B cell (primary cell): Measurements from ENCODE around the gene DCDC2C. TPM values are rescaled to one million over a fixed set of nuclear protein-coding genes. Genes with fewer than 3 reads are reported as not detected.

ENCODE experiments used
- ATAC-seq: fragments of 200-7000 bp; cut with Tn5 transposase; one replicate; pipeline ENCODE4 v1.10.0; 2021; ENCODE audit warnings: low read depth, mild to moderate bottlenecking, moderate number of reproducible peaks, moderate library complexity
- CTCF ChIA-PET: fragments of 350-600 bp; sonication (Branson Sonifier 250); formaldehyde crosslinking; loops from one replicate; lab custom pipeline; 2021; ENCODE audit warnings: antibody characterized with exemption, inconsistent platforms; lab: Charles Lee
- POLR2A ChIA-PET: fragments of 350-600 bp; sonication (Branson Sonifier 250); formaldehyde crosslinking; loops from one replicate; lab custom pipeline; 2021; ENCODE audit warnings: antibody characterized with exemption; lab: Charles Lee
- DNase-seq: peaks from one replicate; pipeline ENCODE4 v3.0.0; 2013
- H2AFZ ChIP-seq: 2 replicates; pipeline ENCODE4 v1.6.1; 2012; ENCODE audit warnings: mild to moderate bottlenecking, low read depth, low read length; ENCODE audit not compliant: insufficient read depth, poor library complexity, severe bottlenecking
- H3K27ac ChIP-seq, 2 donors: 1 replicate in 1 of 2; 2 replicates in 1 of 2; pipeline ENCODE4 v1.5.1; 2012 to 2013; ENCODE audit warnings: low read length in 2 of 2, mild to moderate bottlenecking in 2 of 2, moderate library complexity in 1 of 2
- H3K27me3 ChIP-seq, 4 experiments: fragments of 200-600 bp in 1 of 4; sonication (generic) in 1 of 4; replicated peaks in 1 of 4; 1 replicate in 2 of 4; 2 replicates in 2 of 4; pipeline versions ENCODE4 v1.6.1 to v1.7.0; 2013 to 2016; ENCODE audit warnings: low read length in 3 of 4, mild to moderate bottlenecking in 2 of 4, mixed read lengths in 1 of 4, moderate library complexity in 1 of 4; ENCODE audit not compliant: insufficient read depth in 4 of 4, control insufficient read depth in 3 of 4; ENCODE audit errors: control extremely low read depth in 1 of 4
- H3K36me3 ChIP-seq, 2 experiments: replicated peaks in 1 of 2; 1 replicate in 1 of 2; 2 replicates in 1 of 2; pipeline versions ENCODE4 v1.6.1 to v1.7.1; 2013; ENCODE audit warnings: low read length in 1 of 2; ENCODE audit not compliant: insufficient read depth in 2 of 2, control insufficient read depth in 1 of 2; ENCODE audit errors: control extremely low read depth in 1 of 2, extremely low read depth in 1 of 2
- H3K4me1 ChIP-seq, 2 donors: fragments of 200-600 bp in 1 of 2; sonication (generic) in 1 of 2; 1 replicate in 1 of 2; 2 replicates in 1 of 2; pipeline versions ENCODE4 v1.5.1 to v1.6.1; 2013 to 2017; ENCODE audit warnings: low read length in 2 of 2; ENCODE audit not compliant: control insufficient read depth in 2 of 2, insufficient read depth in 2 of 2
- H3K4me2 ChIP-seq: replicated peaks from 2 replicates; pipeline ENCODE3; 2012; ENCODE audit warnings: mild to moderate bottlenecking, low read depth, low read length; ENCODE audit not compliant: poor library complexity, severe bottlenecking
- H3K4me3 ChIP-seq, 5 experiments: fragments of 200-600 bp in 1 of 5; sonication (generic) in 1 of 5; 1 replicate in 3 of 5; 2 replicates in 2 of 5; pipeline versions ENCODE4 v1.5.1 to v1.7.0; 2011 to 2016; ENCODE audit warnings: low read length in 4 of 5, mild to moderate bottlenecking in 4 of 5, low read depth in 2 of 5, control low read depth in 1 of 5, moderate library complexity in 1 of 5; ENCODE audit not compliant: insufficient read depth in 1 of 5; ENCODE audit errors: control extremely low read depth in 1 of 5, extremely low read depth in 1 of 5
- H3K79me2 ChIP-seq: fragments of 200-600 bp; sonication (generic); one replicate; pipeline ENCODE4 v1.6.0; 2016; ENCODE audit warnings: low read length; ENCODE audit not compliant: control insufficient read depth, insufficient read depth
- H3K9ac ChIP-seq: fragments of 200-600 bp; sonication (generic); 2 replicates; pipeline ENCODE4 v1.6.1; 2017; ENCODE audit warnings: mild to moderate bottlenecking, low read length, moderate library complexity
- H3K9me3 ChIP-seq, 3 donors: one replicate each; pipeline versions ENCODE4 v1.6.1 to v1.7.1; 2013; ENCODE audit warnings: low read length in 2 of 3; ENCODE audit not compliant: control insufficient read depth in 2 of 3, insufficient read depth in 1 of 3; ENCODE audit errors: control extremely low read depth in 1 of 3
- H4K20me1 ChIP-seq: 2 replicates; pipeline ENCODE4 v1.6.0; 2012; ENCODE audit warnings: mild to moderate bottlenecking, low read length; ENCODE audit not compliant: insufficient read depth, control insufficient read depth, poor library complexity, severe bottlenecking
- H3K27ac Mint-ChIP-seq: one replicate; pipeline ENCODE4 v1.8.0; 2021; ENCODE audit warnings: mixed read lengths
- H3K27me3 Mint-ChIP-seq: one replicate; pipeline ENCODE4 v1.8.0; 2021; ENCODE audit warnings: mixed read lengths
- H3K4me1 Mint-ChIP-seq: one replicate; pipeline ENCODE4 v1.8.0; 2021; ENCODE audit warnings: mixed read lengths
- H3K4me3 Mint-ChIP-seq: one replicate; pipeline ENCODE4 v1.8.0; 2021; ENCODE audit warnings: mixed read lengths
- H3K9me3 Mint-ChIP-seq: one replicate; pipeline ENCODE4 v1.8.0; 2022; ENCODE audit warnings: mixed read lengths; ENCODE audit not compliant: insufficient read depth
- EZH2 ChIP-seq: IDR thresholded peaks from 2 replicates; pipeline ENCODE4 v1.6.1; 2012; ENCODE audit warnings: borderline replicate concordance, low read depth, mild to moderate bottlenecking, moderate library complexity, low read length; ENCODE audit not compliant: insufficient read depth, poor library complexity, severe bottlenecking
- WGBS: methylation state at CpG from one replicate; pipeline ENCODE4 v1.1.5; 2013; ENCODE audit warnings: missing lambda C conversion rate; ENCODE audit not compliant: insufficient coverage; 5-methylcytosine and 5-hydroxymethylcytosine counted together
- intact Hi-C: fragments of 100-400 bp; cut with micrococcal nuclease; formaldehyde crosslinking; loops from one replicate; pipeline ENCODE4 v1.10.0; 2022
- polyA plus RNA-seq: library from polyadenylated mRNA; depleted of rRNA; stranded (reverse); fragments of >200 nt; gene quantifications from 2 replicates; pipeline ENCODE4 v1.2.3, GENCODE V29; 2012
- total RNA-seq, 2 donors: library from RNA; stranded (reverse); fragments of 120-200 nt in 1 of 2; gene quantifications; 1 replicate in 1 of 2; 2 replicates in 1 of 2; pipeline versions ENCODE4 v1.2.3 to v1.2.4, GENCODE V29; 2013 to 2022
- TF ChIP-seq, protein P1 (sequence below): fragments of 200-600 bp; IDR thresholded peaks from one replicate; pipeline ENCODE4 v1.8.0; 2022; ENCODE audit warnings: antibody characterized with exemption, mild to moderate bottlenecking

The DCDC2C gene
- total and polyA plus RNA-seq, 2 donors (not counting 1 experiment from before 2014, with no cell fraction given): not detected

DNA sequence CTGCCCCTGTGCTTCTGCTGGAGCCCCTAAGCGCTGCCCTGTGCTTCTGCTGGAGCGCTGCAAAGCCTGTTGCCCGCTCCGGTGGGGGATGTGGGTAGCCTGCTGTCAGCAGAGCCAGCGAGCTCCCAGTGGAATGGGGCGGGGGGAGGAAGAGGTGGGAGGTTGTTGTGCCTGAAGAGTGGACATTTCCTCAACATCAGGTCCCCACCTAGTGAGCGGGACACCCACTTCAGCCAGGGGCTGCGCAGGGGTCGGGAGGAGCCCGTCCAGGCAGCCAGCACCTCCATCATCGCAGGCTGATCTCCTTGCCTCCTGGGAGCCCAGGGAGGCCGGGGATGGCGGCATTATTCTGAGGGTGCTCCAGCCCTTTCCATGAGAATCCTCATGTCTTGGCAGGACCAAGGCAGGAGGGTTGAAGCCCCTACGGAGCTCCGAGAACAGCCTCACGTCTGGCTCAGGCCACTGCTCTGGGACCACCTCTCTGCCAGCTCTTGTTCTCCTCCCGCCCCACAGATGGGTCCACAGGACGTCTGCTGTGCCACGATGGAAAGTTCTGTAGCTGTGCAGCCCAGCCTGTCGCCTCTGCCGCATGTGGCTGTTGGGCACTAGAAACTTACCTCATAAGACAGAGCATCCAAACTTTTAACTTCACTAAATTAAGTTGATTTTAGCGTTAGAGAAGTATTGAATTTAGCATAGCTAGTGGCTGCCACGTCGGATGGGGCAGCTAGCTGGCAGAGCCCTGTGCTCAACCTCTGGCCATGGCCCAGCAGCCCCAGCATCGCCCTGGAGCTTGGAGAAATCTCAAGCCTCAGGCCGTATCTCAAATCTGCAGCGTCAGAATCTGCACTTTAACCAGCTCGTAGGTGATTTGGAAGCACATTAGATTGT lies 47.3 kb upstream of the DCDC2C start:
- 97% methylated on average over 23 of the region's 28 CpGs for WGBS
- peaks cover 0 to 7% (median 1%) of the 10 kb centered on the region in 4 experiments for H3K27me3 ChIP-seq
- H3K4me2 ChIP-seq: no peak overlapping the region
- no peak overlapping the region for H2AFZ ChIP-seq
- H3K4me1 ChIP-seq: peaks cover 10 to 11% of the 10 kb centered on the region in 2 donors
- H3K4me1 Mint-ChIP-seq: peaks cover 17% of the 10 kb centered on the region
- no peak for DNase-seq
- H3K27ac ChIP-seq: no peak overlapping the region
- no peak for ATAC-seq
- CTCF ChIA-PET: interaction anchor here (2.1 to 6.8 kb wide), 2 partner anchors 231 to 233 kb away, joined by 10 to 91 read pairs; no protein-coding TSS in a partner anchor
- POLR2A ChIA-PET: no interaction called here
- no peaks in the 10 kb centered on the region for H3K79me2 ChIP-seq
- H3K4me3 Mint-ChIP-seq: no peak overlapping the region
- H3K4me3 ChIP-seq: no peak overlapping the region
- H3K27me3 Mint-ChIP-seq: no peaks in the 10 kb centered on the region
- no peaks in the 10 kb centered on the region for H4K20me1 ChIP-seq
- no peaks in the 10 kb centered on the region for H3K36me3 ChIP-seq
- intact Hi-C loops: loop anchor here (10.0 kb wide), 1 partner anchor 1771 kb away; no protein-coding TSS in a partner anchor
- no peak overlapping the region for H3K9ac ChIP-seq
- H3K9me3 Mint-ChIP-seq: peaks cover 2% of the 10 kb centered on the region
- TF ChIP-seq, protein P1, sequence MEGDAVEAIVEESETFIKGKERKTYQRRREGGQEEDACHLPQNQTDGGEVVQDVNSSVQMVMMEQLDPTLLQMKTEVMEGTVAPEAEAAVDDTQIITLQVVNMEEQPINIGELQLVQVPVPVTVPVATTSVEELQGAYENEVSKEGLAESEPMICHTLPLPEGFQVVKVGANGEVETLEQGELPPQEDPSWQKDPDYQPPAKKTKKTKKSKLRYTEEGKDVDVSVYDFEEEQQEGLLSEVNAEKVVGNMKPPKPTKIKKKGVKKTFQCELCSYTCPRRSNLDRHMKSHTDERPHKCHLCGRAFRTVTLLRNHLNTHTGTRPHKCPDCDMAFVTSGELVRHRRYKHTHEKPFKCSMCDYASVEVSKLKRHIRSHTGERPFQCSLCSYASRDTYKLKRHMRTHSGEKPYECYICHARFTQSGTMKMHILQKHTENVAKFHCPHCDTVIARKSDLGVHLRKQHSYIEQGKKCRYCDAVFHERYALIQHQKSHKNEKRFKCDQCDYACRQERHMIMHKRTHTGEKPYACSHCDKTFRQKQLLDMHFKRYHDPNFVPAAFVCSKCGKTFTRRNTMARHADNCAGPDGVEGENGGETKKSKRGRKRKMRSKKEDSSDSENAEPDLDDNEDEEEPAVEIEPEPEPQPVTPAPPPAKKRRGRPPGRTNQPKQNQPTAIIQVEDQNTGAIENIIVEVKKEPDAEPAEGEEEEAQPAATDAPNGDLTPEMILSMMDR: no peak
- TF ChIP-seq EZH2: no peak
- H3K27ac Mint-ChIP-seq: no peak overlapping the region
- no peaks in the 10 kb centered on the region for H3K9me3 ChIP-seq
